ENCODE data around the gene UQCRC2.

Gene UQCRC2

DNA sequence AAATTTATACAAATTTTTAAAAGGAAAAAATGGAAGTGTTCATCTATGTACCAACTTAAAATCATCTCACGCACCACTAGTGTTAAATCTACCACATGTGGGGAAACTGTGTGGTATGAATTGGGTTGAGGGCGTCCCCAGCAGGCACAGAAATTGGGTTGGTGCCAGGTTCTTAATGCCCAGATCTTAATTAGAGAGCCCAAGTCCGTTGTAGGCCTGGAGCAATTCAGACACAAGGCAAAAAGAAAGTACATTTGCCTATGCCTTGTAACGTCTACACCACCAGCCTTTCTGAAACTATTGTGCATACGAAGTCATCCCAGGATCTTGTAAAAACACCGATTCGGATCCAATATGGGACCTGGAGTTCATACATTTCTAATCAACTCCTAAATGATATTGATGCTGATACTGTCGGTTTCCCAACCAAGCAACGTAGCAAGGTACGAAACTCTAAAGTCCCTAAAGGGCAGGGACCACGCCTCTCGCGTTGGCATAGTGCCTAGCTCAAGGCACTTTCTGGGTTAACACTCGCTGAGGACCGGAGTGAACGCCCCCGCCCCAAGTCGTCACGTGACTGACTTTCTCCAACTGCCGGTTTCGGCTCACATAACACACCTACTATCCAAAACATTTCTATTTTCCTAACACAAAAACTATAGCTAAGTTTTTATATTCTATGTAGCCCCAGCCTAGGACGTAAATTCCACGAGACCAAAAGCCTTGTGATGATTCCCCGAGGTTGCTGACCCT, 945 bp upstream of the UQCRC2 start:
- Histone ChIP-seq H3K9me3 (replicated peaks; ENCODE audit: low read length) (no peaks in the 10 kb centered on the region), H3K4me3 (ENCODE audit: low read length) (peak overlapping the region; percentile 93), H3K4me2 (ENCODE audit: low read length) (peak overlapping the region; percentile 84), H3K27me3 (ENCODE audit: control insufficient read depth, insufficient read depth, low read length) (no peaks in the 10 kb centered on the region), H3K9ac (ENCODE audit: low read depth, low read length) (peak overlapping the region; percentile 97), H3K36me3 (ENCODE audit: insufficient read depth, low read length) (peaks cover 5% of the 10 kb centered on the region), H3K4me1 (ENCODE audit: control insufficient read depth, insufficient read depth, low read length) (peaks cover 14% of the 10 kb centered on the region)

DNA sequence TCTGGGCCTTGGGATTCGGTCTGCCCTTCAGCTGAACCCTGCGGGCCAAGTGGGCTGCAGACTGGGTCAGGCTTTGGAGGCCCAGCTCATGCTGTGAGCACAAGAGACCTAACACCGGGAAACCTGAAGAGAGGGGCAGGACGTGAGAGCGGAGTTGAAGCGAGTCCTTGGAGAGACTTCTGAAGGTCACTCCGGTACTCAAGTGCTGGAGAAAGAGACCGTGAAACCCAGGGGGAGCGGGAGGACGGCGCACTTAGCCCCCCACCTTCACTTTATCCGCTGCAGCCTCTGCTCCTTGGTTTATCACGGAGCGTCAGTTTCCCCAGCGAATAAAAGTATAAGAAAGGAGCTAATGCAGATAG, 361 bp downstream of the UQCRC2 start:
- peak overlapping the region; percentile 84 for H3K4me2 ChIP-seq (ENCODE audit: low read length)

DNA sequence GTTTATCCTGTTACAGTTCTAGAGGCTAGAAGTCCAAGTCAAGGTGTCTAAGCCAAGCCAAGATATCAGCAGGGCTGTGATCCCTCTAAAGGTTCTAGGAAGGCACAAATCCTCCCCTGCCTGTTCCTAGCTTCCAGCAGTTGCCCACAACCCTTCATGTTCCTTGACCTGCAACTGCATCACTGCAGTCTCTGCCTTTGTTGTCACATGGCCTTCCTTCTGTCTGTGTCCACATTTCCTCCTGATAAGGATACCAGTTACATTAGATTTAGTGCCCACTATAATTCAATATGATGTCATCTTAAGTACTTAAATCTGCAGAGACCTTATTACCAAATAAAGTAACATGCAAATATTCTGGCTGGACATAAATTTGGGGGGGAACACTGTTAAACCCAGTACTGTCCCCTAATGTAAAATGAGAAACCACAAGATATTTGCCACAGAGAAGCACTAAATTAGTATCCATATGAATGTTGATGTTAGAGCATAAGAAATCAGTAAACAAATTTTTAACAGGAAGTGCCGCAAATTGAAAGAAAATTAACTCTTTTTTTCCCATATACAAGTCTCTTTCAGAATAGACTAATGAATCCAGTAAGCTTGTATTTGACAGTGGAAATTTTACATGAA, 4.7 kb downstream of the UQCRC2 start:
- H3K27me3 ChIP-seq (ENCODE audit: control insufficient read depth, insufficient read depth, low read length) = no peaks in the 10 kb centered on the region
- H3K9ac ChIP-seq (ENCODE audit: low read depth, low read length) = no peak overlapping the region
- H3K4me1 ChIP-seq (ENCODE audit: control insufficient read depth, insufficient read depth, low read length) = peaks cover 5% of the 10 kb centered on the region
- no peak overlapping the region for H3K4me3 ChIP-seq (ENCODE audit: low read length)
- H3K4me2 ChIP-seq (ENCODE audit: low read length) = no peak overlapping the region
- peaks cover 55% of the 10 kb centered on the region for H3K36me3 ChIP-seq (ENCODE audit: insufficient read depth, low read length)
- H3K9me3 ChIP-seq (replicated peaks; ENCODE audit: low read length) = no peaks in the 10 kb centered on the region

More for the DNA sequence above, 361 bp downstream of the UQCRC2 start:
- Histone ChIP-seq H3K9me3 (replicated peaks; ENCODE audit: low read length) (no peaks in the 10 kb centered on the region), H3K27me3 (ENCODE audit: control insufficient read depth, insufficient read depth, low read length) (no peaks in the 10 kb centered on the region), H3K9ac (ENCODE audit: low read depth, low read length) (peak overlapping the region; percentile 97), H3K4me3 (ENCODE audit: low read length) (peak overlapping the region; percentile 93), H3K4me1 (ENCODE audit: control insufficient read depth, insufficient read depth, low read length) (peaks cover 14% of the 10 kb centered on the region), H3K36me3 (ENCODE audit: insufficient read depth, low read length) (peaks cover 18% of the 10 kb centered on the region)

DNA sequence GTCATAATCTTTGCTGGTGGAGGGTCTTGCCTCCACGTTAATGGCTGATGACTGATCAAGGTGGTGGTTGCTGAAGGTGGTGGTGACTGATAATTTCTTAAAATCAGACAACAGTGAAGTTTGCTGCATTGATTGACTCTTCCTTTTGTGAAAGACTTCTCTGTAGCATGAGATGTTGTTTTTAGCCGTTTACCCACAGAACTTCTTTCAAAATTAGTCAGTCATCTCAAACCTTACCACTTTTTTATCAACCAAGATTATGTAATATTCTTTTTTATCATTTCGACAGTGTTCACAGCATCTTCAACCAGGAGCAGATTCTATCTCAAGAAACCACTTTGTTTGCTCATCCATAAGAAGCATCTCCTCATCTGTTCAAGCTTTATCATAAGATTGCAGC, 5.9 kb downstream of the UQCRC2 start:
- Histone ChIP-seq H3K36me3 (ENCODE audit: insufficient read depth, low read length) (peaks cover 66% of the 10 kb centered on the region), H3K9me3 (replicated peaks; ENCODE audit: low read length) (no peaks in the 10 kb centered on the region), H3K27me3 (ENCODE audit: control insufficient read depth, insufficient read depth, low read length) (no peaks in the 10 kb centered on the region), H3K4me2 (ENCODE audit: low read length) (no peak overlapping the region), H3K4me3 (ENCODE audit: low read length) (no peak overlapping the region), H3K4me1 (ENCODE audit: control insufficient read depth, insufficient read depth, low read length) (peaks cover 3% of the 10 kb centered on the region), H3K9ac (ENCODE audit: low read depth, low read length) (no peak overlapping the region)

DNA sequence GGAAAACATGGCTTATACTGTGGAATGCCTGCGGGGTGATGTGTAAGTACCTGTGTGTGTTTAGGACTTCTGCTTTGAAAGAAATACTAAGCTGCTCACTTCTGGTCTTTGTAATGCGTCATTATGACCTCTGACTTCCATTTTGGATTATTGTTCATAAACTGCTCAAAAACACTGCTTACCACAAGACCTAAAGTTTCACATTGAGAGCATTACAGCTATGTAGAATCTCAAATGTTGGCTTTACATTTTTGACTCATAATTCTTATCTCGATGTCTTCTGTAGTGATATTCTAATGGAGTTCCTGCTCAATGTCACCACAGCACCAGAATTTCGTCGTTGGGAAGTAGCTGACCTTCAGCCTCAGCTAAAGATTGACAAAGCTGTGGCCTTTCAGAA, 9.3 kb downstream of the UQCRC2 start:
- Histone ChIP-seq H3K4me2 (ENCODE audit: low read length) (no peak overlapping the region), H3K4me1 (ENCODE audit: control insufficient read depth, insufficient read depth, low read length) (no peaks in the 10 kb centered on the region), H3K9me3 (replicated peaks; ENCODE audit: low read length) (no peaks in the 10 kb centered on the region), H3K9ac (ENCODE audit: low read depth, low read length) (no peak overlapping the region), H3K36me3 (ENCODE audit: insufficient read depth, low read length) (peaks cover 91% of the 10 kb centered on the region), H3K27me3 (ENCODE audit: control insufficient read depth, insufficient read depth, low read length) (no peaks in the 10 kb centered on the region), H3K4me3 (ENCODE audit: low read length) (no peak overlapping the region)

DNA sequence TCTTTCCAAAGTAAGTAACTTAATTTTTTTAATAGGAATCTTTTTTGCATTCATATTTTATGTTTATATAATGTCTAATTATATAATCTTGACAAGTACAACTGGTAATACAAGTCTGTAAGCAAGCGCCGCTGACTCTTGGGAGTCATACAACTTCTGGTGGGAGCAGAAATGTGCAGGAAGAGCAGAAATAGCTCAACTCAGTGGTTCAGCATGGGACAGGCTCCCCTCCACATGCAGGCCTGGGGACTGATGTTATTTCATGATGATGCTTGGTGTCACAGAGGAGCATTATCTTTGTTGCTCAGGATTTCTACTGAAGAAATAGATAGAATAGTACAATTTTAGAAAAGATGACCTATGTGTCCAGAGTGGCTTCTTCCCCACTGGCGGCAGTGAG, 10.7 kb downstream of the UQCRC2 start:
- Histone ChIP-seq H3K9me3 (replicated peaks; ENCODE audit: low read length) (no peaks in the 10 kb centered on the region), H3K4me2 (ENCODE audit: low read length) (no peak overlapping the region), H3K36me3 (ENCODE audit: insufficient read depth, low read length) (peaks cover 89% of the 10 kb centered on the region), H3K9ac (ENCODE audit: low read depth, low read length) (no peak overlapping the region), H3K4me1 (ENCODE audit: control insufficient read depth, insufficient read depth, low read length) (no peaks in the 10 kb centered on the region), H3K27me3 (ENCODE audit: control insufficient read depth, insufficient read depth, low read length) (no peaks in the 10 kb centered on the region), H3K4me3 (ENCODE audit: low read length) (no peak overlapping the region)

DNA sequence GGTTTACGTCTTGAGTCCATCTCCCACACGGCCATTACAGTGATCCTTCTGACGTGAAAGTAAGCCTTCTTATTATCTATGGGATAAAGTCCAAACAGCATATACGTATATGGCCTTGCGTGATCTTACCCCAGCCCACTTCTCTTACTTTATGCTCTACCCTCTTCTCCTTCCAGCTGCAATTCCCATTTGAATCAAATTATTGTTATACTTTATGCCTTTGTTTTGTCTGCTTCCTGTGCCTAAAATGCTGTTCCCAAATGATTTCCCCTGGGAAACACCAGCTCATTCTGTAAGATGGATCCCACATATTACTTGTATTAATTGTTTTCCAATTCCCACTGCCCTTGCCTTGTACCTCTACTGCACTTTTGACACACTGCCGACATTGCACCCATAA, 11.2 kb downstream of the UQCRC2 start:
- H3K4me2 ChIP-seq (ENCODE audit: low read length) = no peak overlapping the region
- H3K9me3 ChIP-seq (replicated peaks; ENCODE audit: low read length) = no peaks in the 10 kb centered on the region
- H3K9ac ChIP-seq (ENCODE audit: low read depth, low read length) = no peak overlapping the region
- no peak overlapping the region for H3K4me3 ChIP-seq (ENCODE audit: low read length)
- no peaks in the 10 kb centered on the region for H3K4me1 ChIP-seq (ENCODE audit: control insufficient read depth, insufficient read depth, low read length)
- H3K27me3 ChIP-seq (ENCODE audit: control insufficient read depth, insufficient read depth, low read length) = no peaks in the 10 kb centered on the region
- H3K36me3 ChIP-seq (ENCODE audit: insufficient read depth, low read length) = peaks cover 88% of the 10 kb centered on the region

DNA sequence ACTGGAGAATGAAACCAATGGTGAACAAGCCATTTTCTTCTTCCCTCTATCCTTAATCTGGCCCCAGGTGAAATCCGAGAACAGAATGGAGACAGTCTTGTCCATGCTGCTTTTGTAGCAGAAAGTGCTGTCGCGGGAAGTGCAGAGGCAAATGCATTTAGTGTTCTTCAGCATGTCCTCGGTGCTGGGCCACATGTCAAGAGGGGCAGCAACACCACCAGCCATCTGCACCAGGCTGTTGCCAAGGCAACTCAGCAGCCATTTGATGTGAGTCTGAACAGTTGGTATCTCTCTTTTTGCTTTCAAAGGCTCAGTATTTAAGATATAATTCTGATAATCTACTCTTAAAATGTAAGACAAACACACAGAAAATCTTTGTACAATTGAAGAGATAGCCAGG, 18.7 kb downstream of the UQCRC2 start:
- Histone ChIP-seq H3K36me3 (ENCODE audit: insufficient read depth, low read length) (peaks cover 84% of the 10 kb centered on the region), H3K9me3 (replicated peaks; ENCODE audit: low read length) (no peaks in the 10 kb centered on the region), H3K27me3 (ENCODE audit: control insufficient read depth, insufficient read depth, low read length) (no peaks in the 10 kb centered on the region), H3K4me3 (ENCODE audit: low read length) (no peak overlapping the region), H3K4me1 (ENCODE audit: control insufficient read depth, insufficient read depth, low read length) (no peaks in the 10 kb centered on the region), H3K4me2 (ENCODE audit: low read length) (no peak overlapping the region), H3K9ac (ENCODE audit: low read depth, low read length) (no peak overlapping the region)

DNA sequence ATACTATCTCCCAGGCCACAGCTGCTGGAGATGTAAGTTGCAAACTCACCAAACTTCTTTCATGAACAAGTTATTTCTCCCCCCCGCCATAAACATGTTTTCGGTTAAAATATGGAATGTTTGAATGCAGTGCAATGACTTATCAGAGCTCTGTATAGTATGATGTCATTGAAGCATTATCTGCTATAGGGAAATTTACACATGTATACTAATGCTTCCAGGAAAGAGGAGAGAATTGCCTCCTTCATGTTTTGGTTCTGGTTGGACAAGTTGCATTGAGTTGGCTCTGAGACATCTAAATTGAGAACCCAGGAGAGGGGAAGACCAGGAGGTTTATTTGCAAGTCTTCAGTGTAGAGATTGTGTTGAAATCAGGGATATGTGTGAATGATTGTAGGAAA, 20.8 kb downstream of the UQCRC2 start:
- Histone ChIP-seq H3K36me3 (ENCODE audit: insufficient read depth, low read length) (peaks cover 86% of the 10 kb centered on the region), H3K4me2 (ENCODE audit: low read length) (no peak overlapping the region), H3K27me3 (ENCODE audit: control insufficient read depth, insufficient read depth, low read length) (no peaks in the 10 kb centered on the region), H3K9me3 (replicated peaks; ENCODE audit: low read length) (no peaks in the 10 kb centered on the region), H3K4me1 (ENCODE audit: control insufficient read depth, insufficient read depth, low read length) (no peaks in the 10 kb centered on the region), H3K4me3 (ENCODE audit: low read length) (no peak overlapping the region), H3K9ac (ENCODE audit: low read depth, low read length) (no peak overlapping the region)

DNA sequence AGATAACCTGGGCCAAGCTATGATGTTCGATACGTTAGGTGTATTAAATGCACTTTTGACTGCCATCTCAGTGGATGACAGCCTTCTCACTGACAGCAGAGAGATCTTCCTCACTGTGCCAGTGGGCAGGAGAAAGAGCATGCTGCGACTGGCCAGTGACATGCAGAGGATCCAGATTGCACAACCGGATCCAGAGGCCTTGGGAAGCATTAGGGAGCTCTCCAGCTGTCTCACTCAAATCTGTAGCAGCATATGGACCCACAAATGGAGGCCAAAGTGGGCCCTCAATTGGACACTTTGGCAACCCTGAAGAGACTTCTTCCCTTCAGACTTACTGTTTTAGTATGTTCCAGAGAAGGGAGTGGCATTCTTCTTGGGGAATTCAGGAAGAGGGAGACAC, 26.9 kb downstream of the UQCRC2 start:
- Histone ChIP-seq H3K4me1 (ENCODE audit: control insufficient read depth, insufficient read depth, low read length) (no peaks in the 10 kb centered on the region), H3K4me3 (ENCODE audit: low read length) (no peak overlapping the region), H3K36me3 (ENCODE audit: insufficient read depth, low read length) (peaks cover 93% of the 10 kb centered on the region)

DNA sequence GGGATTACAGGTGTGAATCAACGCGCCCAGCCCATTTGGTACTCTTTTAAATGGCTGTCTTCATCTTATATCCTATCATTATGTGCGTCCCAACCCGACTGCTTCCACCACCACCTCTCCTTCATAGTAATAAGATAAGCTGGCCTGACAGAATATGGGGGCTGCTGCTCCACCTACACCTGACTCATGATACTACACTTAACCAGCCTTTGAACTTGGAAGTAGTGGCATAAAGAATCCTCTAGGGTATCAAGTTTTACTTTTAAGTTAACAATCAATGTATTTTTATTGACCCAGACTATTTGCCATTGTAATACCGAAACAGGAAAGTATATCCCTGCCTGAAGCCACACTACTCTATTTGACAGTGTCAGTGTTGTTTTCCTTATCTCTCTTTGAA, 28.9 kb downstream of the UQCRC2 start:
- Histone ChIP-seq H3K4me3 (ENCODE audit: low read length) (no peak overlapping the region), H3K9ac (ENCODE audit: low read depth, low read length) (no peak overlapping the region), H3K4me2 (ENCODE audit: low read length) (no peak overlapping the region), H3K9me3 (replicated peaks; ENCODE audit: low read length) (no peaks in the 10 kb centered on the region), H3K27me3 (ENCODE audit: control insufficient read depth, insufficient read depth, low read length) (no peaks in the 10 kb centered on the region), H3K36me3 (ENCODE audit: insufficient read depth, low read length) (peaks cover 73% of the 10 kb centered on the region), H3K4me1 (ENCODE audit: control insufficient read depth, insufficient read depth, low read length) (no peaks in the 10 kb centered on the region)

More for the DNA sequence above, 26.9 kb downstream of the UQCRC2 start:
- H3K9ac ChIP-seq (ENCODE audit: low read depth, low read length) = no peak overlapping the region
- no peaks in the 10 kb centered on the region for H3K27me3 ChIP-seq (ENCODE audit: control insufficient read depth, insufficient read depth, low read length)
- H3K4me2 ChIP-seq (ENCODE audit: low read length) = no peak overlapping the region
- no peaks in the 10 kb centered on the region for H3K9me3 ChIP-seq (replicated peaks; ENCODE audit: low read length)

DNA sequence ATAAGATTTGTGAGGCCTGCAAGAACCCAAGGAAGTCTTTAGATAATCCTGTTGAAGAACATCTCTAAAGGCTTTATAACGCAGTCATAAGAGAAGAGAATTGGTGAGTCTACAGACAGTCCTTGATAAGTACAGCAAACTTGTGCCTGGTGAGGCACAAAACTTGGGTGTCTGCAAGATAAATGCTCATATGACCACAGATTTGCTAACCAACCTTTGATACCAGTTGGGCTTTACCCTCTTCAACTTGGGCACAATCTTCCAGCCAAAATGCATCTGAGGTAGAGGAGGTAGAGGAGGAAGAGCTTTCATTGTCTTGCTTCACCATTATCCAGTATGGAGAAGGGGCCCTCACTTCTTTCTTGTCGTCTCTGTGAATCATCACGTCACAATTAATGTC, 30.9 kb downstream of the UQCRC2 start:
- peaks cover 54% of the 10 kb centered on the region for H3K36me3 ChIP-seq (ENCODE audit: insufficient read depth, low read length)
- H3K27me3 ChIP-seq (ENCODE audit: control insufficient read depth, insufficient read depth, low read length) = no peaks in the 10 kb centered on the region
- H3K4me1 ChIP-seq (ENCODE audit: control insufficient read depth, insufficient read depth, low read length) = no peaks in the 10 kb centered on the region
- H3K4me2 ChIP-seq (ENCODE audit: low read length) = no peak overlapping the region
- H3K9ac ChIP-seq (ENCODE audit: low read depth, low read length) = no peak overlapping the region
- no peak overlapping the region for H3K4me3 ChIP-seq (ENCODE audit: low read length)
- H3K9me3 ChIP-seq (replicated peaks; ENCODE audit: low read length) = no peaks in the 10 kb centered on the region
